CD14-positive monocyte (primary cell): Measurements from ENCODE around the gene DHX9. TPM values are rescaled to one million over a fixed set of nuclear protein-coding genes. Genes with fewer than 3 reads are reported as not detected.

Experiments
- DNase-seq, 3 donors: peaks; one replicate each; pipeline ENCODE4 v3.0.0-alpha.2; 2011 to 2022
- H2AFZ ChIP-seq: 2 replicates; pipeline ENCODE4 v1.6.0; 2012; ENCODE audit warnings: mild to moderate bottlenecking, low read depth, low read length, inconsistent platforms; ENCODE audit not compliant: insufficient read depth, poor library complexity, severe bottlenecking
- H3K27ac ChIP-seq, 2 donors: 1 replicate in 1 of 2; 2 replicates in 1 of 2; pipeline ENCODE4 v1.5.1; 2012 to 2013; ENCODE audit warnings: low read length in 2 of 2, control low read depth in 1 of 2, inconsistent platforms in 1 of 2, low read depth in 1 of 2, mild to moderate bottlenecking in 1 of 2
- H3K27me3 ChIP-seq, 2 donors: one replicate each; pipeline versions ENCODE4 v1.6.0 to v1.6.1; 2011 to 2013; ENCODE audit warnings: low read length in 2 of 2; ENCODE audit not compliant: control insufficient read depth in 2 of 2, insufficient read depth in 2 of 2
- H3K36me3 ChIP-seq, 2 donors: replicated peaks in 1 of 2; 1 replicate in 1 of 2; 2 replicates in 1 of 2; pipeline versions ENCODE4 v1.5.1 to v1.6.1; 2012 to 2013; ENCODE audit warnings: low read length in 2 of 2, control low read depth in 1 of 2, inconsistent platforms in 1 of 2, mild to moderate bottlenecking in 1 of 2; ENCODE audit not compliant: insufficient read depth in 2 of 2, control insufficient read depth in 1 of 2
- H3K4me1 ChIP-seq, 2 donors: 1 replicate in 1 of 2; 2 replicates in 1 of 2; pipeline versions ENCODE4 v1.5.1 to v1.6.1; 2012 to 2013; ENCODE audit warnings: low read length in 2 of 2, control low read depth in 1 of 2, inconsistent platforms in 1 of 2, mild to moderate bottlenecking in 1 of 2, moderate library complexity in 1 of 2; ENCODE audit not compliant: insufficient read depth in 2 of 2, control insufficient read depth in 1 of 2
- H3K4me2 ChIP-seq: replicated peaks from 2 replicates; pipeline ENCODE3; 2012; ENCODE audit warnings: low read length, moderate library complexity, mild to moderate bottlenecking; ENCODE audit not compliant: poor library complexity, severe bottlenecking; ENCODE audit errors: extremely low read depth
- H3K4me3 ChIP-seq, 3 experiments: fragments of 200-600 bp in 1 of 3; sonication (generic) in 1 of 3; replicated peaks in 1 of 3; 1 replicate in 2 of 3; 2 replicates in 1 of 3; pipeline ENCODE4 v1.5.1; 2011 to 2013; ENCODE audit warnings: low read length in 3 of 3, mild to moderate bottlenecking in 3 of 3, control low read depth in 2 of 3, low read depth in 2 of 3, inconsistent platforms in 1 of 3, moderate library complexity in 1 of 3
- H3K79me2 ChIP-seq: 2 replicates; pipeline ENCODE4 v1.6.0; 2012; ENCODE audit warnings: mild to moderate bottlenecking, control low read depth, inconsistent platforms, low read length, moderate library complexity; ENCODE audit not compliant: insufficient read depth
- H3K9ac ChIP-seq: 2 replicates; pipeline ENCODE4 v1.6.0; 2017; ENCODE audit warnings: low read length, mild to moderate bottlenecking; ENCODE audit not compliant: insufficient read depth, poor library complexity, severe bottlenecking
- H3K9me3 ChIP-seq, 2 donors: replicated peaks in 1 of 2; 1 replicate in 1 of 2; 2 replicates in 1 of 2; pipeline versions ENCODE4 v1.5.1 to v1.6.1; 2012 to 2013; ENCODE audit warnings: low read length in 2 of 2, control low read depth in 1 of 2; ENCODE audit not compliant: control insufficient read depth in 1 of 2, insufficient read depth in 1 of 2
- H4K20me1 ChIP-seq: 2 replicates; pipeline ENCODE4 v1.6.0; 2012; ENCODE audit warnings: mild to moderate bottlenecking, low read length, control low read depth, moderate library complexity; ENCODE audit not compliant: insufficient read depth
- H3K27ac Mint-ChIP-seq, 7 donors: one replicate each; pipeline ENCODE4 v1.8.0; 2020; ENCODE audit warnings: mild to moderate bottlenecking in 7 of 7, mixed read lengths in 7 of 7, moderate library complexity in 6 of 7, inconsistent platforms in 2 of 7
- H3K27me3 Mint-ChIP-seq, 3 donors: one replicate each; pipeline ENCODE4 v1.8.0; 2021 to 2022; ENCODE audit warnings: low read depth in 3 of 3, mild to moderate bottlenecking in 3 of 3, mixed read lengths in 3 of 3, moderate library complexity in 3 of 3, inconsistent platforms in 1 of 3
- H3K36me3 Mint-ChIP-seq, 2 donors: one replicate each; pipeline ENCODE4 v1.8.0; 2020; ENCODE audit warnings: mixed read lengths in 2 of 2, inconsistent platforms in 1 of 2, mild to moderate bottlenecking in 1 of 2
- H3K4me1 Mint-ChIP-seq: one replicate; pipeline ENCODE4 v1.8.0; 2020; ENCODE audit warnings: mild to moderate bottlenecking, mixed read lengths
- H3K4me3 Mint-ChIP-seq, 2 donors: one replicate each; pipeline ENCODE4 v1.8.0; 2020; ENCODE audit warnings: mild to moderate bottlenecking in 2 of 2, mixed read lengths in 2 of 2, moderate library complexity in 1 of 2
- H3K9me3 Mint-ChIP-seq, 7 donors: one replicate each; pipeline ENCODE4 v1.8.0; 2020 to 2022; ENCODE audit warnings: mixed read lengths in 7 of 7, mild to moderate bottlenecking in 6 of 7, moderate library complexity in 6 of 7, inconsistent platforms in 2 of 7
- CTCF ChIP-seq: fragments of 200-600 bp; IDR thresholded peaks from one replicate; pipeline ENCODE4 v1.8.0; 2022; ENCODE audit warnings: antibody characterized with exemption, mild to moderate bottlenecking
- WGBS: methylation state at CpG from one replicate; pipeline ENCODE4 v1.1.5; 2013; ENCODE audit warnings: missing lambda C conversion rate; ENCODE audit not compliant: insufficient coverage; 5-methylcytosine and 5-hydroxymethylcytosine counted together
- intact Hi-C, 2 donors: fragments of 100-400 bp; cut with micrococcal nuclease; formaldehyde crosslinking; loops; one replicate each; pipeline versions ENCODE4 v1.15.0 to v1.15.1; 2023
- polyA plus RNA-seq, 3 donors: library from polyadenylated mRNA; depleted of rRNA in 1 of 3; unstranded in 2 of 3; stranded (reverse) in 1 of 3; fragments of 300-500 nt in 2 of 3; fragments of >200 nt in 1 of 3; fragmentation: Illumina TruSeq in 2 of 3; gene quantifications; 1 replicate in 2 of 3; 2 replicates in 1 of 3; pipeline ENCODE4 v1.2.3, GENCODE V29; 2012 to 2021

The DHX9 gene
- polyA plus RNA-seq, 3 donors, result 57.9 to 71.5 (median 58.5) TPM

GRCh38 chr1:182829285-182829932 lies 9.7 kb upstream of the DHX9 start:
- H3K4me1 ChIP-seq, result no peaks in the 10 kb centered on the region
- peak overlapping the region in 3 of 7 donors; percentile 31 to 47 (median 33) for H3K27ac Mint-ChIP-seq
- H3K27me3 Mint-ChIP-seq, result no peaks in the 10 kb centered on the region
- DNase-seq, result no peak
- H3K27me3 ChIP-seq, result no peaks in the 10 kb centered on the region
- H3K36me3 Mint-ChIP-seq, result peaks cover 54 to 61% of the 10 kb centered on the region in 2 donors
- no peak overlapping the region for H3K4me3 Mint-ChIP-seq
- H4K20me1 ChIP-seq, result no peaks in the 10 kb centered on the region
- intact Hi-C loops, result no loop called here
- no peak overlapping the region for H3K27ac ChIP-seq
- no peak overlapping the region for H3K4me2 ChIP-seq
- WGBS, result no CpG with 5 or more reads among the region's 5 CpGs
- H3K36me3 ChIP-seq, result peaks cover 27 to 62% of the 10 kb centered on the region in 2 donors
- H3K79me2 ChIP-seq, result no peaks in the 10 kb centered on the region
- no peak for TF ChIP-seq CTCF
- H3K9me3 ChIP-seq, result no peaks in the 10 kb centered on the region
- peaks cover 7% of the 10 kb centered on the region for H3K4me1 Mint-ChIP-seq
- peaks cover 0 to 2% (median 0%) of the 10 kb centered on the region in 7 donors for H3K9me3 Mint-ChIP-seq
- H3K9ac ChIP-seq, result no peak overlapping the region
- no peak overlapping the region for H2AFZ ChIP-seq
- H3K4me3 ChIP-seq, result no peak overlapping the region

- no peak for TF ChIP-seq CTCF
- H3K36me3 ChIP-seq, result peaks cover 4 to 27% of the 10 kb centered on the region in 2 donors
- H3K27me3 Mint-ChIP-seq, result peaks cover 0 to 2% (median 0%) of the 10 kb centered on the region in 3 donors
- H3K4me3 ChIP-seq, result no peak overlapping the region
- H3K27ac ChIP-seq, result no peak overlapping the region
- peaks cover 7% of the 10 kb centered on the region for H3K4me1 Mint-ChIP-seq
- no peak for DNase-seq
- H3K4me3 Mint-ChIP-seq, result no peak overlapping the region
- H2AFZ ChIP-seq, result no peak overlapping the region
- H3K79me2 ChIP-seq, result no peaks in the 10 kb centered on the region
- H3K9me3 ChIP-seq, result no peaks in the 10 kb centered on the region
- H3K27ac Mint-ChIP-seq, result no peak overlapping the region
- no peaks in the 10 kb centered on the region for H3K4me1 ChIP-seq
- no peaks in the 10 kb centered on the region for H4K20me1 ChIP-seq
- peaks cover 0 to 2% (median 0%) of the 10 kb centered on the region in 7 donors for H3K9me3 Mint-ChIP-seq
- no peaks in the 10 kb centered on the region for H3K27me3 ChIP-seq
- H3K4me2 ChIP-seq, result no peak overlapping the region
- intact Hi-C loops, result no loop called here
- no peak overlapping the region for H3K9ac ChIP-seq
- peaks cover 28 to 41% of the 10 kb centered on the region in 2 donors for H3K36me3 Mint-ChIP-seq
Observed at GRCh38 chr1:182833271-182833670, 5.9 kb upstream of the DHX9 start.
